DND-41 (cell line): ENCODE results near the gene DENND6B.

Experiments used
- CTCF ChIP-seq: IDR thresholded peaks from 2 replicates; pipeline ENCODE4 v1.5.1; 2012; ENCODE audit warnings: borderline replicate concordance, low read length, moderate library complexity, mild to moderate bottlenecking; ENCODE audit not compliant: poor library complexity, severe bottlenecking; ENCODE audit errors: extremely low read depth
- EZH2 ChIP-seq: IDR thresholded peaks from 3 replicates; pipeline ENCODE4 v1.6.1; 2012; ENCODE audit warnings: borderline replicate concordance, low read depth, mild to moderate bottlenecking, moderate library complexity, low read length, inconsistent platforms; ENCODE audit not compliant: severe bottlenecking

GRCh38 chr22:50296658-50297490, 29.9 kb downstream of the DENND6B start:
- TF ChIP-seq EZH2 (no peak), CTCF (no peak)
